GM12801 (cell line): Measurements from ENCODE around the gene CAMTA1.

Experiments used
- CTCF ChIP-seq: IDR thresholded peaks from one replicate; pipeline ENCODE4 v1.5.1; 2011; ENCODE audit warnings: control low read depth; ENCODE audit not compliant: insufficient read length; ENCODE audit errors: extremely low read depth

The CAMTA1 gene

GRCh38 chr1:7527733-7528045 is 742.4 kb downstream of the CAMTA1 start:
- no peak for TF ChIP-seq CTCF

DNA sequence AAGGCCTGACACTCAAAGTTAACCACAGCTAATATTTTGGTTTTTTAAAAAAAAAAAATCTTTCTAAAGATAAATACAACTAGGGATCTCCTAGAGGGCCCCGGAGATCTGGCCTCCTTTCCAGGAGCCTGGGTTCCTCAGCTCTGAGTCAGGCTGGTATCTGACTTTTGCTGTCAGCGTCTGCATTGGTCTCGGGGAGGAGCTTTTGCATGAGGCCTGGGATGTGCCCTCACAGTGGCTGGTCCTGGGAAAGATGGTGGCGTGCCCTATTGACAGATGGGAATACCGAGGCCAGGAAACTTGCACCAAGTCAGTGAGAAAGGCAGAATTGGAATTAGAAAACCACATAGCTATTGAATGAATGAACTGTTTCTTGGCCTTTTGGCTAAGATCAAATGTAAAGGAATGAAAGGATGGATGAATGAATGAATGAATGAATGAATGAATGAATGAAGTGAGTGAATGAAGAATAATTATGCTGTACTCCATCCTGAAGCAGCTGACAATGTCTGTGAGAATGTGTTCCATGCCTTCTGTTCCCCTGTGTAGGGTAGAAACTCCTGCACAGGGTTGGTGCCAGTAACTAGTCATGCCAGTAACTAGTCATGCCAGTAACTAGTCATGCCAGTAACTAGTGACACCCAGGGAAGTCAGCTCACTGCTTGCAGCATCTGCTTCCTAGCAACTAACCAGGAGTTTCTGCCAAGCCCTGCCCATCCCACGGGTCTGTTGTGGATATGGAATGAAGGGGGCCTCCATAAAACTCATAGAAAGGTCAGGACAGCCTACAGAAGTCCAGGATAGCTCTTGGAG is 743.3 kb downstream of the CAMTA1 start:
- TF ChIP-seq CTCF, result no peak

DNA sequence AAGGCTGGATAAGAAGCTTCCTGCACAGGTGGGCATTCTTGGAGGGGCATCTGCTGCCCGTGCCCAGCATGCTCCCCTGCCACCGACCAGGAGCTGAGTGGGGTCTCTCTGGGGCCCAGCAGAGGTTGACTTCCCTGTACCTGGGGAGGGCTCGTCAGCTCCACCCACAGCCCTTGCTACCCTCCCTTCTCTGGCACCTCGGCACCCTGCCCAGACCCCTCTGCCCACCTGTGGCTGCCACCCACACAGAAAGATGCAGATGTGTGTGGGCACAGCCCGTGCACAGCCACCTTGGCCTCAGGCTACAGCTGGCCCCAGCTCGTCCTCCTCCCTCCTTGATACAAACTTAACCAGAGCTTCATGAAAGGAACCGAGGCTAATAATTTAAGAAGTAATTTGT is 744.7 kb downstream of the CAMTA1 start:
- no peak for TF ChIP-seq CTCF

- no peak for TF ChIP-seq CTCF
Measured at GRCh38 chr1:7531562-7532340, 746.5 kb downstream of the CAMTA1 start.

- TF ChIP-seq CTCF, result no peak
Measured at GRCh38 chr1:7533006-7533405, 747.8 kb downstream of the CAMTA1 start.

GRCh38 chr1:7534061-7534825 is 749.0 kb downstream of the CAMTA1 start:
- TF ChIP-seq CTCF, result no peak

- TF ChIP-seq CTCF, result no peak
Measured at GRCh38 chr1:7535016-7535415, 749.8 kb downstream of the CAMTA1 start.
